T-helper 9 cell (primary cell): ENCODE data around the gene KMT2C.

Source experiments
- DNase-seq: peaks from one replicate; pipeline ENCODE4 v3.0.0-alpha.2; 2020

The KMT2C gene

GRCh38 chr7:152131981-152132494 is 303.8 kb downstream of the KMT2C start:
- no peak for DNase-seq

- DNase-seq, result no peak
These were observed 304.9 kb downstream of the KMT2C start for GRCh38 chr7:152130658-152131590.

GRCh38 chr7:152129682-152130081 is 306.1 kb downstream of the KMT2C start:
- DNase-seq, result no peak

GRCh38 chr7:152128741-152129461 is 306.9 kb downstream of the KMT2C start:
- DNase-seq, result no peak

GRCh38 chr7:152128252-152128651 is 307.6 kb downstream of the KMT2C start:
- no peak for DNase-seq

- no peak for DNase-seq
These were observed 308.6 kb downstream of the KMT2C start for GRCh38 chr7:152127229-152127628.

- no peak for DNase-seq
These were observed 309.1 kb downstream of the KMT2C start for GRCh38 chr7:152126741-152127140.

GRCh38 chr7:152122540-152122939 is 313.3 kb downstream of the KMT2C start:
- DNase-seq, result no peak

- no peak for DNase-seq
These were observed 314.4 kb downstream of the KMT2C start for GRCh38 chr7:152121432-152121831.

GRCh38 chr7:152120776-152121175 is 315.0 kb downstream of the KMT2C start:
- DNase-seq, result no peak

- DNase-seq, result no peak
These were observed 315.6 kb downstream of the KMT2C start for GRCh38 chr7:152120210-152120609.

GRCh38 chr7:152117356-152117755 is 318.4 kb downstream of the KMT2C start:
- DNase-seq, result no peak

- no peak for DNase-seq
These were observed 320.6 kb downstream of the KMT2C start for GRCh38 chr7:152115021-152115718.

GRCh38 chr7:152112829-152113228 is 323.0 kb downstream of the KMT2C start:
- DNase-seq, result no peak

- no peak for DNase-seq
These were observed 327.4 kb downstream of the KMT2C start for GRCh38 chr7:152108359-152108758.

- DNase-seq, result no peak
These were observed 327.9 kb downstream of the KMT2C start for GRCh38 chr7:152107945-152108344.

GRCh38 chr7:152106990-152107389 is 328.8 kb downstream of the KMT2C start:
- no peak for DNase-seq

GRCh38 chr7:152105205-152105604 is 330.6 kb downstream of the KMT2C start:
- no peak for DNase-seq

- DNase-seq, result no peak
These were observed 332.1 kb downstream of the KMT2C start for GRCh38 chr7:152103691-152104090.

GRCh38 chr7:152103066-152103465 is 332.7 kb downstream of the KMT2C start:
- no peak for DNase-seq

- no peak for DNase-seq
These were observed 338.5 kb downstream of the KMT2C start for GRCh38 chr7:152097330-152097729.

GRCh38 chr7:152095771-152096170 is 340.0 kb downstream of the KMT2C start:
- DNase-seq, result no peak

GRCh38 chr7:152093717-152094116 is 342.1 kb downstream of the KMT2C start:
- no peak for DNase-seq
